Transverse colon (tissue), 4 donors: ENCODE measurements around the gene AGTPBP1. TPM values are rescaled to one million over a fixed set of nuclear protein-coding genes. Genes with fewer than 3 reads are reported as not detected.

Experiments used
- DNase-seq: peaks from one replicate; pipeline ENCODE4 v3.0.0-alpha.2; 2019
- H3K27ac ChIP-seq, 4 donors: fragments of 200-600 bp; sonication (generic); 2 replicates each; pipeline ENCODE4 v1.5.1; 2016 to 2018; ENCODE audit warnings: inconsistent platforms in 4 of 4
- H3K27me3 ChIP-seq: fragments of 200-600 bp; sonication (generic); 2 replicates; pipeline ENCODE4 v1.5.1; 2017; ENCODE audit warnings: inconsistent platforms
- H3K36me3 ChIP-seq, 4 donors: fragments of 200-600 bp; sonication (generic); 2 replicates each; pipeline ENCODE4 v1.5.1; 2017 to 2019; ENCODE audit warnings: inconsistent platforms in 4 of 4
- H3K4me1 ChIP-seq, 4 donors: fragments of 200-600 bp; sonication (generic); 2 replicates each; pipeline ENCODE4 v1.5.1; 2017 to 2020; ENCODE audit warnings: inconsistent platforms in 4 of 4
- H3K4me3 ChIP-seq, 4 donors: fragments of 200-600 bp; sonication (generic); 1 replicate in 1 of 4; 2 replicates in 3 of 4; pipeline versions ENCODE4 v1.5.1 to v1.6.1; 2017 to 2019; ENCODE audit warnings: inconsistent platforms in 4 of 4
- H3K9me3 ChIP-seq, 2 donors: fragments of 200-600 bp; sonication (generic); 2 replicates each; pipeline ENCODE4 v1.5.1; 2017 to 2019; ENCODE audit warnings: inconsistent platforms in 2 of 2
- EP300 ChIP-seq: sonication (generic); formaldehyde crosslinking; IDR thresholded peaks from one replicate; pipeline ENCODE4 v1.6.1; 2017; ENCODE audit warnings: antibody characterized with exemption, low read depth
- POLR2A ChIP-seq: fragments of 450-650 bp; IDR thresholded peaks from one replicate; pipeline ENCODE4 v1.6.1; 2016; ENCODE audit warnings: antibody characterized with exemption, mild to moderate bottlenecking, moderate library complexity
- POLR2AphosphoS5 ChIP-seq, 3 donors: sonication (generic); formaldehyde crosslinking; IDR thresholded peaks; one replicate each; pipeline ENCODE4 v1.6.1; 2016; ENCODE audit warnings: antibody characterized with exemption in 3 of 3
- WGBS, 2 donors: methylation state at CpG; one replicate each; pipeline ENCODE4 v1.1.5; 2018; ENCODE audit warnings: low coverage in 1 of 2; 5-methylcytosine and 5-hydroxymethylcytosine counted together
- in situ Hi-C, 4 donors: fragments of 200-750 bp; cut with MboI; loops; one replicate each; pipeline versions ENCODE4 v1.15.0 to v1.15.1; 2017; ENCODE audit warnings: low sequenced_read_pairs in 3 of 4, low pct_ligation_motif_present in 1 of 4, low pct_unique_long_range_greater_than_20kb in 1 of 4
- intact Hi-C: fragments of 100-400 bp; cut with DNase I; formaldehyde crosslinking; loops from one replicate; pipeline ENCODE4 v1.15.1; 2023; ENCODE audit warnings: low total_unique reads
- total RNA-seq, 4 donors: library from RNA; depleted of rRNA; stranded (reverse); fragments of >200 nt; gene quantifications; one replicate each; pipeline ENCODE4 v1.1.0, GENCODE V29; 2016
- TF ChIP-seq, protein P1 (sequence below), 5 experiments: fragments of 200-600 bp in 3 of 5; fragments of 450-650 bp in 2 of 5; sonication (generic) in 3 of 5; IDR thresholded peaks; 1 replicate in 2 of 5; 2 replicates in 3 of 5; pipeline ENCODE4 v1.5.1; 2016 to 2017; ENCODE audit warnings: antibody characterized with exemption in 5 of 5, inconsistent platforms in 3 of 5, mild to moderate bottlenecking in 2 of 5, moderate library complexity in 1 of 5

The AGTPBP1 gene
- total RNA-seq, 4 donors from 2014 or later = 4.1 to 21.0 (median 15.4) TPM

DNA sequence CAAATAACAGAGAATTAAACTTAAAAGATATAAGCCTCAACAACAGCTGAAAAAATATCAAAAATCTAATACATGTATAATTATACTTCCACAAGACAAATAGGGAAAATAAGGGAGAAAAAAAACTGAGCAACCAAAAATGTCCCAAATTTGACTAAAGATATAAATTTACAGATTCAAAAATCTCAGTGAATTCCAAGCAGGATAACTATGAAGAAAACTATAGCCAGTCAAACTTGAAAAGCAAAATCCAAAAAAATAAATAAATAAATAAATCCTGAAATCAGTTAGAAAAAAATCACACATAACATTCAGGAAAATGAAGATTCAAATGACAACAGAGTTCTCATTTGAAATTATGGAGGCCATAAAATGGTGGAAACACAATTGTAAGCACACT, 56.7 kb downstream of the AGTPBP1 start:
- H3K9me3 ChIP-seq = no peaks in the 10 kb centered on the region
- H3K4me1 ChIP-seq = no peaks in the 10 kb centered on the region
- H3K36me3 ChIP-seq = no peaks in the 10 kb centered on the region
- H3K27me3 ChIP-seq = no peaks in the 10 kb centered on the region
- H3K4me3 ChIP-seq = no peak overlapping the region
- in situ Hi-C loops (loop anchor here in 1 of 4 donors (25.0 kb wide), 1 partner anchor 102 kb away; no protein-coding TSS in a partner anchor), intact Hi-C loops (no loop called here)
- TF ChIP-seq, protein P1, sequence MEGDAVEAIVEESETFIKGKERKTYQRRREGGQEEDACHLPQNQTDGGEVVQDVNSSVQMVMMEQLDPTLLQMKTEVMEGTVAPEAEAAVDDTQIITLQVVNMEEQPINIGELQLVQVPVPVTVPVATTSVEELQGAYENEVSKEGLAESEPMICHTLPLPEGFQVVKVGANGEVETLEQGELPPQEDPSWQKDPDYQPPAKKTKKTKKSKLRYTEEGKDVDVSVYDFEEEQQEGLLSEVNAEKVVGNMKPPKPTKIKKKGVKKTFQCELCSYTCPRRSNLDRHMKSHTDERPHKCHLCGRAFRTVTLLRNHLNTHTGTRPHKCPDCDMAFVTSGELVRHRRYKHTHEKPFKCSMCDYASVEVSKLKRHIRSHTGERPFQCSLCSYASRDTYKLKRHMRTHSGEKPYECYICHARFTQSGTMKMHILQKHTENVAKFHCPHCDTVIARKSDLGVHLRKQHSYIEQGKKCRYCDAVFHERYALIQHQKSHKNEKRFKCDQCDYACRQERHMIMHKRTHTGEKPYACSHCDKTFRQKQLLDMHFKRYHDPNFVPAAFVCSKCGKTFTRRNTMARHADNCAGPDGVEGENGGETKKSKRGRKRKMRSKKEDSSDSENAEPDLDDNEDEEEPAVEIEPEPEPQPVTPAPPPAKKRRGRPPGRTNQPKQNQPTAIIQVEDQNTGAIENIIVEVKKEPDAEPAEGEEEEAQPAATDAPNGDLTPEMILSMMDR (IDR thresholded peaks at IDR 0.05) = no peak
- TF ChIP-seq POLR2A (no peak), EP300 (no peak)
- H3K27ac ChIP-seq = no peak overlapping the region
- DNase-seq = no peak

DNA sequence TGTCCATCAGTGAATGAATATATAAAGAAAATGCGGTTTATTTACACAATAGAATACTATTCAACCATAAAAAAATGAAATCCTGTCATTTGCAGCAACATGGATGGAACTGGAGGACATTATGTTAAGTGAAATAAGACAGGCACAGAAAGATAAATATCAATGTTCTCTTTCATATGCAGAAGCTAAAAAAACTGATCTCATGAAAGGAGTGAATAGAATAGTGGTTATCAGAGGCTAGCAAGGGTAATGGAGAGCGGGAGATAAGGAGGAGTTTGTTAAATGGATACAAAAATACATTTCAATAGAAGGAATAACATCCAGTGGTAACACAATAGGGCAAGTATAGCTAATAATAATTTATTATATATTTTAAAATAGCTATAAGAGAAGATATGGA, 65.0 kb downstream of the AGTPBP1 start:
- in situ Hi-C loops (loop anchor here in 1 of 4 donors (25.0 kb wide), 1 partner anchor 111 kb away; no protein-coding TSS in a partner anchor), intact Hi-C loops (no loop called here)
- Histone ChIP-seq H3K4me3 (no peak overlapping the region), H3K27me3 (no peaks in the 10 kb centered on the region), H3K27ac (no peak overlapping the region), H3K4me1 (no peaks in the 10 kb centered on the region), H3K36me3 (peaks cover 0 to 3% (median 0%) of the 10 kb centered on the region in 4 donors), H3K9me3 (no peaks in the 10 kb centered on the region)
- DNase-seq = no peak
- no peak for TF ChIP-seq EP300
- no peak for TF ChIP-seq POLR2AphosphoS5 (IDR thresholded peaks at IDR 0.05)
- TF ChIP-seq POLR2A = no peak
- TF ChIP-seq, protein P1 (IDR thresholded peaks at IDR 0.05) = no peak
- 92 to 95% methylated on average over 2 of the region's 2 CpGs for WGBS, 2 donors

DNA sequence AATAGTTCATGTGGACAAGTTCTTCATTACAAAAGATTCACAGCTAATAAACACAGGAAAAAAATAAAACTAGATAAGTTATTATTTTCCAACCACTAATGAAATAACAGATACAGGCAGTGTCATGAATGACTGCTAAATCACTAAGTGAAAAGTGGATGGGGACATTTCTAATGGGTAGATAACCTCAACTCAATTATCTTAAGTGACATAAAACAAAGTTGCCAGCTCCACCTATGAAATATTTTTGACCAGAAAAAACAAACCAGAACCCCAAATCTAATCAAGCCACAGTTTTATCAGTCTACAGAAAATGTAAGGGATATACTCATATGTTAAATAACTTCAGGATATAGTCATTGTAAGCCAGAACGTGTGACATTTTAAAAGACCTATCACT, 74.4 kb downstream of the AGTPBP1 start:
- no peaks in the 10 kb centered on the region for H3K9me3 ChIP-seq
- no peaks in the 10 kb centered on the region for H3K27me3 ChIP-seq
- 67 to 90% methylated on average over 1 of the region's 1 CpG for WGBS, 2 donors
- H3K27ac ChIP-seq = no peak overlapping the region
- TF ChIP-seq, protein P1 (IDR thresholded peaks at IDR 0.05) = no peak
- TF ChIP-seq POLR2AphosphoS5 (IDR thresholded peaks at IDR 0.05) (no peak), POLR2A (no peak)
- intact Hi-C loops = no loop called here
- no peak overlapping the region for H3K4me3 ChIP-seq
- in situ Hi-C loops = no loop called here
- H3K36me3 ChIP-seq = no peaks in the 10 kb centered on the region
- no peak for DNase-seq
- no peaks in the 10 kb centered on the region for H3K4me1 ChIP-seq

DNA sequence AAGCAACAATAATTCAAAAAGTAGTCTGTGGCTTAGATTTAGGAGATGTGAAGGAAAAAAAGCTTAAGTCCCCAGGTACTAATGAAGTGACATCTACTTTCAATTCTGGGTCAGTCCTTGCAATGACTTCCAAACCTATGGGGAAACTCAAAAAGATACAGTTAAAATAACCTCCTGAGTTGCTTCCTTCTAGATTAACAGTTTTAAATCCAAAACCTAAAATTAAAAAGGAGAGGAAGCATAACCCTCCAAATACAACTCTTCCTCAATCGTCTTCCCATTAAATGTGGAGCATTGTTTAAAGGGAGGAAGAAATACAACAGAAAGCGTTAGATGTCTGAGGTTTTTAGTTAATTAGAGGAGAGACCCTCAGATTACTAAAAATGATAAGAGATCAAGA, 75.7 kb downstream of the AGTPBP1 start:
- DNase-seq = no peak
- TF ChIP-seq, protein P1 (IDR thresholded peaks at IDR 0.05) = no peak
- TF ChIP-seq EP300 = no peak
- no peak for TF ChIP-seq POLR2AphosphoS5 (IDR thresholded peaks at IDR 0.05)
- no peak for TF ChIP-seq POLR2A

More for the DNA sequence above, 75.7 kb downstream of the AGTPBP1 start:
- 93% methylated on average over 2 of the region's 2 CpGs for WGBS, 2 donors
- H3K27ac ChIP-seq = no peak overlapping the region
- H3K27me3 ChIP-seq = no peaks in the 10 kb centered on the region
- in situ Hi-C loops = no loop called here
- H3K4me1 ChIP-seq = no peaks in the 10 kb centered on the region
- no peaks in the 10 kb centered on the region for H3K36me3 ChIP-seq
- intact Hi-C loops = no loop called here
- no peak overlapping the region for H3K4me3 ChIP-seq
- H3K9me3 ChIP-seq = no peaks in the 10 kb centered on the region
